CD4-positive, alpha-beta T cell treated with Interleukin-12 subunit alpha and Interleukin-12 subunit beta, for 1 hour (primary cell): Measurements from ENCODE around the gene MAPRE2.
A peak's percentile ranks its signal among the peaks of the same experiment; 100 is the strongest.
"Not testable (repeated sequence)": the region's sequence is repeated elsewhere in the genome, so short reads cannot be mapped to it uniquely, and the experiment has no call there.

Experiments
- DNase-seq: peaks from one replicate; pipeline ENCODE4 v3.0.0-alpha.2; 2020

The MAPRE2 gene

GRCh38 chr18:35157181-35157580 lies 116.0 kb downstream of the MAPRE2 start:
- no peak for DNase-seq

- peak; percentile 17 for DNase-seq
Observed at GRCh38 chr18:35158728-35159450, 117.7 kb downstream of the MAPRE2 start.

GRCh38 chr18:35159782-35160181 lies 118.6 kb downstream of the MAPRE2 start:
- no peak for DNase-seq

- DNase-seq, result no peak
Observed at GRCh38 chr18:35161485-35161884, 120.3 kb downstream of the MAPRE2 start.

- no peak for DNase-seq
Observed at GRCh38 chr18:35161934-35162333, 120.7 kb downstream of the MAPRE2 start.

GRCh38 chr18:35163014-35163539 lies 121.9 kb downstream of the MAPRE2 start:
- no peak for DNase-seq

- no peak for DNase-seq
Observed at GRCh38 chr18:35163721-35164120, 122.5 kb downstream of the MAPRE2 start.

GRCh38 chr18:35164133-35164532 lies 122.9 kb downstream of the MAPRE2 start:
- DNase-seq, result no peak

GRCh38 chr18:35167332-35167731 lies 126.1 kb downstream of the MAPRE2 start:
- no peak for DNase-seq

GRCh38 chr18:35167857-35168256 lies 126.6 kb downstream of the MAPRE2 start:
- DNase-seq, result no peak

- not testable (repeated sequence) for DNase-seq
Observed at GRCh38 chr18:35170323-35170722, 129.1 kb downstream of the MAPRE2 start.

GRCh38 chr18:35171315-35171987 lies 130.2 kb downstream of the MAPRE2 start:
- DNase-seq, result no peak

GRCh38 chr18:35172009-35172408 lies 130.8 kb downstream of the MAPRE2 start:
- DNase-seq, result no peak

- DNase-seq, result no peak
Observed at GRCh38 chr18:35172451-35173035, 131.3 kb downstream of the MAPRE2 start.

GRCh38 chr18:35174093-35174731 lies 133.0 kb downstream of the MAPRE2 start:
- peak; percentile 0 for DNase-seq

GRCh38 chr18:35174745-35175144 lies 133.5 kb downstream of the MAPRE2 start:
- no peak for DNase-seq

- DNase-seq, result no peak
Observed at GRCh38 chr18:35176925-35177324, 135.7 kb downstream of the MAPRE2 start.

- no peak for DNase-seq
Observed at GRCh38 chr18:35178260-35178659, 137.0 kb downstream of the MAPRE2 start.

- no peak for DNase-seq
Observed at GRCh38 chr18:35179906-35180305, 138.7 kb downstream of the MAPRE2 start.

- DNase-seq, result no peak
Observed at GRCh38 chr18:35180455-35180854, 139.2 kb downstream of the MAPRE2 start.

GRCh38 chr18:35182151-35182550 lies 140.9 kb downstream of the MAPRE2 start:
- DNase-seq, result no peak

- no peak for DNase-seq
Observed at GRCh38 chr18:35183886-35184285, 142.7 kb downstream of the MAPRE2 start.

GRCh38 chr18:35185771-35186170 lies 144.6 kb downstream of the MAPRE2 start:
- DNase-seq, result no peak
